ENCODE measurements around the gene AGXT.

- TF ChIP-seq SRF (IDR thresholded peaks at IDR 0.05; ENCODE audit: low read depth) (no peak), POLR2A (IDR thresholded peaks at IDR 0.05; ENCODE audit: borderline replicate concordance, extremely low read depth, insufficient read depth, insufficient read length) (no peak), JUND (IDR thresholded peaks at IDR 0.05) (no peak), CTCF (IDR thresholded peaks at IDR 0.05 in 2 of 3, conservative IDR thresholded peaks at IDR 0.05 in 1 of 3; ENCODE audit: borderline replicate concordance in 1 of 3, insufficient read depth in 1 of 3, low read depth in 2 of 3, low read length in 2 of 3) (no peak), SIN3A (IDR thresholded peaks at IDR 0.05; ENCODE audit: low read depth) (no peak), EZH2phosphoT487 (IDR thresholded peaks at IDR 0.05; ENCODE audit: borderline replicate concordance) (no peak), SP1 (IDR thresholded peaks at IDR 0.05; ENCODE audit: low read depth) (no peak), EZH2 (IDR thresholded peaks at IDR 0.05) (no peak), MAX (IDR thresholded peaks at IDR 0.05) (no peak), REST (IDR thresholded peaks at IDR 0.05; ENCODE audit: low read depth) (no peak)
Measured at GRCh38 chr2:240904216-240905175, 35.9 kb downstream of the AGXT start.
